H1 (cell line): ENCODE results near the gene HSPA2. TPM values are rescaled to one million over a fixed set of nuclear protein-coding genes. Genes with fewer than 3 reads are reported as not detected.

ENCODE experiments used
- CTCF ChIA-PET: fragments of 300-600 bp; sonication (Branson Sonifier 250); formaldehyde crosslinking; loops from one replicate; lab custom pipeline; 2021; ENCODE audit not compliant: partially characterized antibody; lab: Charles Lee
- POLR2A ChIA-PET: fragments of 300-600 bp; sonication (Branson Sonifier 250); formaldehyde crosslinking; loops from one replicate; lab custom pipeline; 2021; ENCODE audit warnings: inconsistent platforms; ENCODE audit not compliant: partially characterized antibody; lab: Charles Lee
- DNase-seq, 2 experiments: peaks; one replicate each; pipeline versions ENCODE4 v3.0.0 to v3.0.0-alpha.2; 2010 to 2022; ENCODE audit warnings: low spot score in 2 of 2, low read depth in 1 of 2, mixed read lengths in 1 of 2
- FAIRE-seq: peaks from 2 replicates; lab custom pipeline; 2011; peaks lifted over from hg19 to GRCh38; lab: Jason Lieb, UNC
- H2AFZ ChIP-seq: 2 replicates; pipeline ENCODE4 v1.8.1; 2012; ENCODE audit warnings: low read length, inconsistent platforms
- H2AK5ac ChIP-seq: 2 replicates; pipeline ENCODE4 v1.6.1; 2013; ENCODE audit warnings: low read depth, low read length
- H2BK120ac ChIP-seq: replicated peaks from 2 replicates; pipeline ENCODE3; 2013; ENCODE audit warnings: low read depth, low read length, inconsistent platforms
- H2BK12ac ChIP-seq: 2 replicates; pipeline ENCODE4 v1.6.1; 2013; ENCODE audit warnings: low read depth, low read length
- H2BK15ac ChIP-seq: 2 replicates; pipeline ENCODE4 v1.6.1; 2013; ENCODE audit warnings: low read length
- H2BK20ac ChIP-seq: 2 replicates; pipeline ENCODE4 v1.6.1; 2013; ENCODE audit warnings: low read length
- H2BK5ac ChIP-seq: 2 replicates; pipeline ENCODE4 v1.6.1; 2013; ENCODE audit warnings: low read depth, low read length
- H3K14ac ChIP-seq: 2 replicates; pipeline ENCODE4 v1.6.1; 2013; ENCODE audit warnings: inconsistent platforms; ENCODE audit not compliant: insufficient read length
- H3K18ac ChIP-seq: 2 replicates; pipeline ENCODE4 v1.6.1; 2013; ENCODE audit warnings: low read length; ENCODE audit errors: extremely low read depth
- H3K23ac ChIP-seq: 2 replicates; pipeline ENCODE4 v1.6.1; 2013; ENCODE audit warnings: inconsistent platforms; ENCODE audit not compliant: insufficient read length
- H3K23me2 ChIP-seq: 2 replicates; pipeline ENCODE4 v1.6.1; 2013; ENCODE audit warnings: low read depth, low read length
- H3K27ac ChIP-seq: 2 replicates; pipeline ENCODE4 v1.6.1; 2011; ENCODE audit warnings: low read depth, low read length, inconsistent platforms
- H3K27me3 ChIP-seq, 4 experiments: replicated peaks in 1 of 4; 1 replicate in 1 of 4; 2 replicates in 3 of 4; pipeline versions ENCODE4 v1.6.1 to v1.8.1; 2011 to 2013; ENCODE audit warnings: low read length in 3 of 4, mild to moderate bottlenecking in 3 of 4, inconsistent platforms in 2 of 4, mixed read lengths in 2 of 4, moderate library complexity in 1 of 4; ENCODE audit not compliant: control insufficient read depth in 3 of 4, insufficient read depth in 3 of 4; ENCODE audit errors: extremely low read depth in 1 of 4
- H3K36me3 ChIP-seq, 4 experiments: 2 replicates each; pipeline versions ENCODE4 v1.6.1 to v1.8.1; 2011 to 2013; ENCODE audit warnings: mild to moderate bottlenecking in 4 of 4, low read length in 3 of 4, moderate library complexity in 2 of 4, control low read depth in 1 of 4, inconsistent platforms in 1 of 4; ENCODE audit not compliant: insufficient read depth in 4 of 4, control insufficient read depth in 2 of 4
- H3K4ac ChIP-seq: replicated peaks from 2 replicates; pipeline ENCODE3; 2013; ENCODE audit warnings: low read length, low read depth, mixed read lengths, inconsistent platforms; ENCODE audit not compliant: insufficient read length
- H3K4me1 ChIP-seq, 4 experiments: replicated peaks in 1 of 4; 1 replicate in 1 of 4; 2 replicates in 3 of 4; pipeline versions ENCODE4 v1.6.1 to v1.8.1; 2011 to 2013; ENCODE audit warnings: low read length in 3 of 4, inconsistent platforms in 2 of 4, mixed read lengths in 1 of 4; ENCODE audit not compliant: insufficient read depth in 4 of 4, control insufficient read depth in 3 of 4
- H3K4me2 ChIP-seq, 2 experiments: 2 replicates each; pipeline versions ENCODE4 v1.6.1 to v1.8.1; 2011 to 2013; ENCODE audit warnings: low read depth in 2 of 2, low read length in 2 of 2, control low read depth in 1 of 2, inconsistent platforms in 1 of 2, mild to moderate bottlenecking in 1 of 2; ENCODE audit not compliant: insufficient read depth in 1 of 2
- H3K4me3 ChIP-seq, 4 experiments: fragments of 200-600, 300-600 bp in 1 of 4; sonication (generic), shearing (Covaris generic), sonication (Bioruptor Twin) in 1 of 4; 2 replicates each; pipeline versions ENCODE4 v1.5.1 to v1.8.1; 2011 to 2016; ENCODE audit warnings: low read length in 4 of 4, low read depth in 3 of 4, control low read depth in 2 of 4, inconsistent platforms in 2 of 4, mild to moderate bottlenecking in 2 of 4, mixed read lengths in 1 of 4, moderate library complexity in 1 of 4; ENCODE audit not compliant: insufficient read depth in 2 of 4; ENCODE audit errors: extremely low read depth in 1 of 4
- H3K56ac ChIP-seq: replicated peaks from 2 replicates; pipeline ENCODE3; 2013; ENCODE audit warnings: low read depth, mild to moderate bottlenecking, mixed read lengths, low read length, inconsistent platforms; ENCODE audit not compliant: insufficient read length
- H3K79me1 ChIP-seq: 2 replicates; pipeline ENCODE4 v1.6.1; 2013; ENCODE audit warnings: low read depth, low read length, control low read depth
- H3K79me2 ChIP-seq, 2 experiments: 2 replicates each; pipeline versions ENCODE4 v1.6.1 to v1.8.1; 2012 to 2013; ENCODE audit warnings: low read length in 2 of 2, mild to moderate bottlenecking in 2 of 2, inconsistent platforms in 1 of 2; ENCODE audit not compliant: insufficient read depth in 2 of 2, control insufficient read depth in 1 of 2
- H3K9ac ChIP-seq, 4 experiments: replicated peaks in 1 of 4; 1 replicate in 1 of 4; 2 replicates in 3 of 4; pipeline versions ENCODE4 v1.6.1 to v1.8.1; 2011 to 2013; ENCODE audit warnings: low read depth in 3 of 4, low read length in 3 of 4, control low read depth in 2 of 4, mild to moderate bottlenecking in 2 of 4, moderate library complexity in 2 of 4, inconsistent platforms in 1 of 4; ENCODE audit errors: extremely low read depth in 1 of 4
- H3K9me3 ChIP-seq, 2 experiments: 2 replicates each; pipeline versions ENCODE4 v1.6.1 to v1.8.1; 2012 to 2013; ENCODE audit warnings: mild to moderate bottlenecking in 2 of 2, moderate library complexity in 2 of 2, control low read depth in 1 of 2, inconsistent platforms in 1 of 2, low read depth in 1 of 2, low read length in 1 of 2, mixed read lengths in 1 of 2; ENCODE audit not compliant: insufficient read depth in 2 of 2
- H4K20me1 ChIP-seq, 2 experiments: replicated peaks in 1 of 2; 2 replicates each; pipeline versions ENCODE3 to v1.8.1; 2011 to 2013; ENCODE audit warnings: inconsistent platforms in 2 of 2, low read length in 2 of 2, mild to moderate bottlenecking in 1 of 2; ENCODE audit not compliant: insufficient read depth in 2 of 2, control insufficient read depth in 1 of 2
- H4K5ac ChIP-seq: 2 replicates; pipeline ENCODE4 v1.6.1; 2013; ENCODE audit warnings: low read length, low read depth, mixed read lengths, inconsistent platforms; ENCODE audit not compliant: insufficient read length
- H4K8ac ChIP-seq: 2 replicates; pipeline ENCODE4 v1.8.0; 2013; ENCODE audit warnings: mild to moderate bottlenecking, moderate library complexity, low read length, inconsistent platforms; ENCODE audit not compliant: insufficient read depth; ENCODE audit errors: extremely low read depth
- H4K91ac ChIP-seq: replicated peaks from 2 replicates; pipeline ENCODE3; 2013; ENCODE audit warnings: low read length, mixed read lengths, inconsistent platforms; ENCODE audit not compliant: insufficient read length
- CEBPB ChIP-seq: IDR thresholded peaks from 2 replicates; pipeline ENCODE4 v1.6.1; 2012; ENCODE audit warnings: low read depth, low read length
- CHD2 ChIP-seq: IDR thresholded peaks from 2 replicates; pipeline ENCODE4 v1.6.1; 2012; ENCODE audit warnings: low read length, improper control_type of control experiment
- CREB1 ChIP-seq: IDR thresholded peaks from 2 replicates; pipeline ENCODE4 v1.6.1; 2012; ENCODE audit warnings: inconsistent platforms
- CTBP2 ChIP-seq: IDR thresholded peaks from 2 replicates; pipeline ENCODE4 v1.7.0; 2011; ENCODE audit warnings: borderline replicate concordance, mild to moderate bottlenecking, moderate library complexity, mixed read lengths, low read length; ENCODE audit not compliant: insufficient read depth, insufficient read length
- JUN ChIP-seq: IDR thresholded peaks from 2 replicates; pipeline ENCODE4 v1.6.1; 2011; ENCODE audit warnings: low read depth, mild to moderate bottlenecking, improper control_type of control experiment, low read length
- POU5F1 ChIP-seq: IDR thresholded peaks from 2 replicates; pipeline ENCODE4 v1.6.1; 2011; ENCODE audit warnings: low read depth, mild to moderate bottlenecking, low read length, moderate library complexity
- SAP30 ChIP-seq: fragments of 300-600 bp; sonication (generic); IDR thresholded peaks from 2 replicates; pipeline ENCODE4 v1.7.1; 2012; ENCODE audit warnings: low read length, moderate library complexity, mild to moderate bottlenecking, inconsistent platforms; ENCODE audit not compliant: insufficient read depth, insufficient replicate concordance
- SIRT6 ChIP-seq: IDR thresholded peaks from one replicate; pipeline ENCODE4 v1.7.1; 2012; ENCODE audit warnings: low read length, inconsistent platforms
- SIX5 ChIP-seq: IDR thresholded peaks from 2 replicates; pipeline ENCODE4 v1.6.1; 2011; ENCODE audit warnings: mild to moderate bottlenecking, low read depth, low read length
- SP2 ChIP-seq: IDR thresholded peaks from 2 replicates; pipeline ENCODE4 v1.6.1; 2012; ENCODE audit warnings: mild to moderate bottlenecking, low read length, inconsistent platforms
- SP4 ChIP-seq: IDR thresholded peaks from 2 replicates; pipeline ENCODE4 v1.6.1; 2012; ENCODE audit warnings: low read length, inconsistent platforms
- TEAD4 ChIP-seq: IDR thresholded peaks from 2 replicates; pipeline ENCODE4 v1.6.1; 2012; ENCODE audit warnings: low read depth, low read length, inconsistent platforms, mixed read lengths
- YY1 ChIP-seq: IDR thresholded peaks from 2 replicates; pipeline ENCODE4 v1.6.1; 2011; ENCODE audit warnings: low read depth, mild to moderate bottlenecking, low read length
- WGBS, 2 experiments: shearing (Covaris generic) in 1 of 2; methylation state at CpG; one replicate each; pipeline versions ENCODE4 v1.1.6 to v1.1.7; 2013 to 2015; ENCODE audit warnings: low lambda C conversion rate in 2 of 2, mixed read lengths in 2 of 2, inconsistent platforms in 1 of 2, low coverage in 1 of 2, missing lambda C conversion rate in 1 of 2; ENCODE audit not compliant: insufficient replicate concordance in 2 of 2, insufficient coverage in 1 of 2, insufficient read length in 1 of 2; ENCODE audit errors: extremely low coverage in 1 of 2, missing lambda C conversion rate in 1 of 2; 5-methylcytosine and 5-hydroxymethylcytosine counted together
- polyA plus RNA-seq, 7 experiments: library from polyadenylated mRNA; depleted of rRNA in 3 of 7; stranded (reverse) in 5 of 7; unstranded in 2 of 7; fragments of >200 nt in 5 of 7; fragments of 200-250 nt in 2 of 7; gene quantifications; 1 replicate in 5 of 7; 2 replicates in 1 of 7; 4 replicates in 1 of 7; pipeline versions ENCODE4 v1.2.1 to v1.2.3, GENCODE V29; 2011 to 2013; ENCODE audit warnings: missing spikeins in 2 of 7, mixed read lengths in 2 of 7
- total RNA-seq: library from RNA; stranded (reverse); fragmentation: NEBNext Ultra II Directional; extraction: Animal tissue kit (Norgen Biotek cat#: 25700); gene quantifications from 2 replicates; pipeline ENCODE4 v1.2.1, GENCODE V29; 2021

The HSPA2 gene
- total and polyA plus RNA-seq, 2 of the 8 experiments (the other 6 are each of a cell fraction or from before 2014, with no cell fraction given), result 30.5 to 82.9 TPM

DNA sequence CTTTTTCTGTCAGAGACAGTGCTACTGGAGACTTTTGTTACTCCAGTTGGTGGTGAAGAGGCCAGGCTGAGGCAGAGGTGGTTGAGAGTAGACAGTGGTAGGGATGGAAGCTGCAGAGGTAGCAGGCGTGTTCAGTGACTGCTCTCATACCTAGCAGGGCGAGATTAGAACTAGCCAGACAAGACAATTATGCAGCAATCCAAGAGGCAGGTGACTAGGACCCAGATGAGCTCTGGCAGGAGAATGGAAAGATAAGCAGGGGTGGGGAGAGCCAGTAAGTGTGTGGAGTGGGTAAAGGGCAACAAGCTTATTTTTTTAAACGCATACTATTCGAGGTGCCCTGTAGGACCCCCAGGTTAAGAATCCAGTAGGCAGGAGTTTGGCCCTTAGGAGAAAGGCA lies 14.0 kb downstream of the HSPA2 start:
- Histone ChIP-seq H3K36me3 (no peaks in the 10 kb centered on the region), H3K27ac (no peak overlapping the region), H2BK120ac (no peak overlapping the region), H4K5ac (no peak overlapping the region), H3K79me1 (no peaks in the 10 kb centered on the region), H3K9ac (no peak overlapping the region), H4K91ac (no peak overlapping the region), H3K4me1 (peaks cover 0 to 6% (median 3%) of the 10 kb centered on the region in 4 experiments; a peak in 5 of 7 replicates), H3K4me2 (no peak overlapping the region), H2BK15ac (no peak overlapping the region), H2BK5ac (no peak overlapping the region), H3K18ac (no peak overlapping the region), H3K23ac (no peak overlapping the region), H3K27me3 (peaks cover 1 to 10% (median 7%) of the 10 kb centered on the region in 4 experiments; a peak in 6 of 7 replicates), H4K20me1 (no peaks in the 10 kb centered on the region), H2BK12ac (no peak overlapping the region), H3K9me3 (no peaks in the 10 kb centered on the region), H3K23me2 (peaks cover 4% of the 10 kb centered on the region; the same call in 1 of the 2 replicates), H4K8ac (no peak overlapping the region), H2BK20ac (no peak overlapping the region), H2AFZ (0 out of 2 replicates have a peak overlapping the region, but pooled peaks have one; percentile 92), H3K4ac (no peak overlapping the region), H3K79me2 (no peaks in the 10 kb centered on the region), H2AK5ac (no peak overlapping the region), H3K14ac (no peak overlapping the region), H3K4me3 (no peak overlapping the region), H3K56ac (no peak overlapping the region)
- no peak for FAIRE-seq
- ChIA-PET CTCF (interaction anchor here (0.6 to 2.6 kb wide), 7 partner anchors 9 to 245 kb away, joined by 3 to 10 read pairs (median 3); partner anchors contain the start of gene HSPA2), POLR2A (interaction anchor here (0.8 to 4.6 kb wide), 3 partner anchors 8 to 51 kb away, joined by 3 to 35 read pairs (median 4); partner anchors contain the start of gene HSPA2)
- no peak for DNase-seq
- WGBS, 2 experiments, result 79% methylated on average over 4 of the region's 4 CpGs; no CpG with 5 or more reads in 1 of the 2 experiments
- TF ChIP-seq SP2 (no peak), CHD2 (no peak), JUN (no peak), SAP30 (no peak), SIRT6 (no peak), CEBPB (no peak), POU5F1 (no peak), CREB1 (no peak), YY1 (no peak), CTBP2 (no peak), SP4 (no peak), SIX5 (no peak), TEAD4 (no peak)
